H9 (cell line): Measurements from ENCODE around the gene PRSS3. TPM values are rescaled to one million over a fixed set of nuclear protein-coding genes. Genes with fewer than 3 reads are reported as not detected.

Source experiments
- DNase-seq: peaks from one replicate; pipeline ENCODE4 v3.0.0-alpha.2; 2017
- H2AFZ ChIP-seq: one replicate; pipeline ENCODE4 v1.6.1; 2013; ENCODE audit warnings: mild to moderate bottlenecking, low read length, control low read depth, moderate library complexity
- H2AK5ac ChIP-seq: 2 replicates; pipeline ENCODE4 v1.6.1; 2013; ENCODE audit warnings: low read length, control low read depth, mixed read lengths; ENCODE audit not compliant: insufficient read length
- H2BK120ac ChIP-seq: one replicate; pipeline ENCODE4 v1.6.1; 2013; ENCODE audit warnings: low read depth, mild to moderate bottlenecking, low read length, control low read depth, inconsistent platforms; ENCODE audit not compliant: poor library complexity, severe bottlenecking
- H2BK12ac ChIP-seq: 2 replicates; pipeline ENCODE4 v1.6.1; 2013; ENCODE audit warnings: low read length, control low read depth, mixed read lengths, low read depth; ENCODE audit not compliant: insufficient read length
- H2BK15ac ChIP-seq: 2 replicates; pipeline ENCODE4 v1.6.1; 2013; ENCODE audit warnings: low read depth, low read length, control low read depth
- H2BK20ac ChIP-seq: one replicate; pipeline ENCODE4 v1.6.1; 2013; ENCODE audit warnings: low read depth, mild to moderate bottlenecking, low read length, control low read depth, inconsistent platforms; ENCODE audit not compliant: poor library complexity, severe bottlenecking
- H2BK5ac ChIP-seq: 2 replicates; pipeline ENCODE4 v1.6.1; 2013; ENCODE audit warnings: low read length, control low read depth, mixed read lengths; ENCODE audit not compliant: insufficient read length
- H3K14ac ChIP-seq: 2 replicates; pipeline ENCODE4 v1.6.1; 2013; ENCODE audit warnings: low read length, control low read depth; ENCODE audit not compliant: insufficient read depth
- H3K18ac ChIP-seq: 2 replicates; pipeline ENCODE4 v1.6.1; 2013; ENCODE audit warnings: low read depth, mild to moderate bottlenecking, mixed read lengths, low read length, control low read depth; ENCODE audit not compliant: insufficient read length
- H3K23ac ChIP-seq: 2 replicates; pipeline ENCODE4 v1.6.1; 2013; ENCODE audit warnings: low read length, control low read depth, mixed read lengths, low read depth; ENCODE audit not compliant: insufficient read length
- H3K23me2 ChIP-seq: 2 replicates; pipeline ENCODE4 v1.6.1; 2013; ENCODE audit warnings: low read depth, mild to moderate bottlenecking, mixed read lengths, low read length, control low read depth; ENCODE audit not compliant: insufficient read length, poor library complexity, severe bottlenecking
- H3K27ac ChIP-seq: 2 replicates; pipeline ENCODE4 v1.5.1; 2013; ENCODE audit warnings: low read length, control low read depth, mixed read lengths, low read depth; ENCODE audit not compliant: insufficient read length
- H3K27me3 ChIP-seq: 2 replicates; pipeline ENCODE4 v1.6.1; 2013; ENCODE audit warnings: low read length, control low read depth, inconsistent platforms; ENCODE audit not compliant: insufficient read depth
- H3K4ac ChIP-seq: 2 replicates; pipeline ENCODE4 v1.6.1; 2013; ENCODE audit warnings: low read depth, mild to moderate bottlenecking, control low read depth, inconsistent platforms, low read length, moderate library complexity
- H3K4me1 ChIP-seq: 2 replicates; pipeline ENCODE4 v1.6.1; 2013; ENCODE audit warnings: low read length, control low read depth, inconsistent platforms; ENCODE audit not compliant: insufficient read depth
- H3K4me2 ChIP-seq: 2 replicates; pipeline ENCODE4 v1.6.1; 2013; ENCODE audit warnings: low read length, control low read depth, mixed read lengths; ENCODE audit not compliant: insufficient read length, insufficient read depth
- H3K56ac ChIP-seq: 2 replicates; pipeline ENCODE4 v1.6.1; 2013; ENCODE audit warnings: low read depth, mild to moderate bottlenecking, mixed read lengths, low read length, control low read depth; ENCODE audit not compliant: insufficient read length
- H3K79me1 ChIP-seq: 2 replicates; pipeline ENCODE4 v1.6.1; 2013; ENCODE audit warnings: low read depth, mild to moderate bottlenecking, moderate library complexity, low read length, control low read depth, inconsistent platforms; ENCODE audit not compliant: insufficient read depth, poor library complexity, severe bottlenecking
- H3K79me2 ChIP-seq: 2 replicates; pipeline ENCODE4 v1.6.1; 2013; ENCODE audit warnings: low read length, control low read depth, inconsistent platforms; ENCODE audit not compliant: insufficient read depth
- H3K9ac ChIP-seq: 2 replicates; pipeline ENCODE4 v1.6.1; 2013; ENCODE audit warnings: low read length, control low read depth, mixed read lengths; ENCODE audit not compliant: insufficient read length; ENCODE audit errors: extremely low read depth
- H3K9me3 ChIP-seq: one replicate; pipeline ENCODE4 v1.6.1; 2013; ENCODE audit warnings: low read depth, low read length, inconsistent platforms; ENCODE audit not compliant: control insufficient read depth
- H3T11ph ChIP-seq: one replicate; pipeline ENCODE4 v1.6.1; 2013; ENCODE audit warnings: mild to moderate bottlenecking, low read length, control low read depth, inconsistent platforms
- H4K20me1 ChIP-seq: one replicate; pipeline ENCODE4 v1.6.1; 2013; ENCODE audit not compliant: control insufficient read depth, insufficient read length, insufficient read depth
- H4K5ac ChIP-seq: 2 replicates; pipeline ENCODE4 v1.6.1; 2013; ENCODE audit warnings: low read depth, mild to moderate bottlenecking, mixed read lengths, low read length, control low read depth; ENCODE audit not compliant: insufficient read length
- H4K8ac ChIP-seq: replicated peaks from 2 replicates; pipeline ENCODE4 v1.6.1; 2013; ENCODE audit warnings: low read length, control low read depth, mixed read lengths, low read depth; ENCODE audit not compliant: insufficient read length
- H4K91ac ChIP-seq: 2 replicates; pipeline ENCODE4 v1.6.1; 2013; ENCODE audit warnings: low read depth, mild to moderate bottlenecking, moderate library complexity, mixed read lengths, low read length, control low read depth; ENCODE audit not compliant: insufficient read length
- H3K27ac Mint-ChIP-seq, 3 experiments: 2 replicates in 2 of 3; 3 replicates in 1 of 3; pipeline ENCODE4 v1.8.0; 2020 to 2021; ENCODE audit warnings: mixed read lengths in 3 of 3, mild to moderate bottlenecking in 1 of 3, moderate library complexity in 1 of 3
- H3K27me3 Mint-ChIP-seq: 2 replicates; pipeline ENCODE4 v1.8.0; 2021; ENCODE audit warnings: low read depth, mild to moderate bottlenecking, moderate library complexity, mixed read lengths
- H3K36me3 Mint-ChIP-seq, 3 experiments: 2 replicates in 2 of 3; 3 replicates in 1 of 3; pipeline ENCODE4 v1.8.0; 2020 to 2021; ENCODE audit warnings: low read depth in 3 of 3, mixed read lengths in 3 of 3; ENCODE audit not compliant: insufficient read depth in 1 of 3
- H3K4me1 Mint-ChIP-seq, 2 experiments: 2 replicates each; pipeline ENCODE4 v1.8.0; 2020; ENCODE audit warnings: mixed read lengths in 2 of 2
- H3K4me3 Mint-ChIP-seq, 2 experiments: 2 replicates in 1 of 2; 3 replicates in 1 of 2; pipeline ENCODE4 v1.8.0; 2020 to 2021; ENCODE audit warnings: mild to moderate bottlenecking in 2 of 2, mixed read lengths in 2 of 2, moderate library complexity in 1 of 2
- H3K9me3 Mint-ChIP-seq, 2 experiments: 2 replicates in 1 of 2; 3 replicates in 1 of 2; pipeline ENCODE4 v1.8.0; 2020; ENCODE audit warnings: mild to moderate bottlenecking in 2 of 2, mixed read lengths in 2 of 2, moderate library complexity in 1 of 2
- WGBS: extraction: QIAGEN DNeasy Blood & Tissue Kit; methylation state at CpG from one replicate; pipeline ENCODE4 v1.1.7; 2013; ENCODE audit warnings: missing lambda C conversion rate, low lambda C conversion rate, mixed read lengths; ENCODE audit not compliant: insufficient read length; ENCODE audit errors: extremely low coverage; 5-methylcytosine and 5-hydroxymethylcytosine counted together
- total RNA-seq: library from RNA; stranded (reverse); gene quantifications from 2 replicates; pipeline ENCODE4 v1.2.1, GENCODE V29; 2021
- TF ChIP-seq, protein P1 (sequence below): fragments of 200-600 bp; sonication (generic); conservative IDR thresholded peaks from 3 replicates; pipeline ENCODE4 v1.8.0; 2021; ENCODE audit warnings: antibody characterized with exemption, mild to moderate bottlenecking

Gene PRSS3
- total RNA-seq, 1 experiment from 2014 or later = not detected

GRCh38 chr9:33820231-33820745, 24.9 kb downstream of the PRSS3 start:
- Histone ChIP-seq H2BK12ac (no peak overlapping the region), H2BK20ac (no peak overlapping the region), H3K23ac (no peak overlapping the region), H3K4me2 (no peak overlapping the region), H2AFZ (no peak overlapping the region), H3K27ac (no peak overlapping the region), H3K9me3 (no peaks in the 10 kb centered on the region), H2BK15ac (no peak overlapping the region), H4K20me1 (no peaks in the 10 kb centered on the region), H3K18ac (no peak overlapping the region), H3K23me2 (peaks cover 8% of the 10 kb centered on the region), H3K4ac (no peak overlapping the region), H4K5ac (no peak overlapping the region), H4K91ac (no peak overlapping the region), H2AK5ac (no peak overlapping the region), H3K56ac (no peak overlapping the region), H3K9ac (no peak overlapping the region), H3K14ac (no peak overlapping the region), H4K8ac (no peak overlapping the region), H3T11ph (no peak overlapping the region), H3K79me1 (no peaks in the 10 kb centered on the region), H3K27me3 (no peaks in the 10 kb centered on the region), H2BK120ac (no peak overlapping the region), H3K79me2 (peaks cover 26% of the 10 kb centered on the region; the same call in 1 of the 2 replicates), H2BK5ac (no peak overlapping the region), H3K4me1 (no peaks in the 10 kb centered on the region; the same call in 1 of the 2 replicates)
- DNase-seq = no peak
- Mint-ChIP-seq H3K36me3 (peaks cover 0 to 8% (median 3%) of the 10 kb centered on the region in 3 experiments; a peak in 4 of 7 replicates), H3K27me3 (no peaks in the 10 kb centered on the region; the same call in 1 of the 2 replicates), H3K9me3 (no peaks in the 10 kb centered on the region; a peak in 1 of 5 replicates), H3K4me1 (peaks cover 27 to 36% of the 10 kb centered on the region in 2 experiments), H3K4me3 (peak overlapping the region; percentile 81 to 89), H3K27ac (peak overlapping the region; percentile 9 to 88 (median 30); a peak in 3 of 7 replicates)
- no CpG with 5 or more reads among the region's 4 CpGs for WGBS
- TF ChIP-seq, protein P1, sequence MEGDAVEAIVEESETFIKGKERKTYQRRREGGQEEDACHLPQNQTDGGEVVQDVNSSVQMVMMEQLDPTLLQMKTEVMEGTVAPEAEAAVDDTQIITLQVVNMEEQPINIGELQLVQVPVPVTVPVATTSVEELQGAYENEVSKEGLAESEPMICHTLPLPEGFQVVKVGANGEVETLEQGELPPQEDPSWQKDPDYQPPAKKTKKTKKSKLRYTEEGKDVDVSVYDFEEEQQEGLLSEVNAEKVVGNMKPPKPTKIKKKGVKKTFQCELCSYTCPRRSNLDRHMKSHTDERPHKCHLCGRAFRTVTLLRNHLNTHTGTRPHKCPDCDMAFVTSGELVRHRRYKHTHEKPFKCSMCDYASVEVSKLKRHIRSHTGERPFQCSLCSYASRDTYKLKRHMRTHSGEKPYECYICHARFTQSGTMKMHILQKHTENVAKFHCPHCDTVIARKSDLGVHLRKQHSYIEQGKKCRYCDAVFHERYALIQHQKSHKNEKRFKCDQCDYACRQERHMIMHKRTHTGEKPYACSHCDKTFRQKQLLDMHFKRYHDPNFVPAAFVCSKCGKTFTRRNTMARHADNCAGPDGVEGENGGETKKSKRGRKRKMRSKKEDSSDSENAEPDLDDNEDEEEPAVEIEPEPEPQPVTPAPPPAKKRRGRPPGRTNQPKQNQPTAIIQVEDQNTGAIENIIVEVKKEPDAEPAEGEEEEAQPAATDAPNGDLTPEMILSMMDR = no peak
